Stomach (tissue), 4 donors: Measurements from ENCODE around the gene PCDHA8.

Experiments
- CTCF ChIP-seq, 7 experiments: fragments of 450-650 bp in 4 of 7; fragments of 200-600 bp in 3 of 7; sonication (generic) in 3 of 7; IDR thresholded peaks; one replicate each; pipeline ENCODE4 v1.5.1; 2016 to 2019; ENCODE audit warnings: antibody characterized with exemption in 7 of 7, control low read depth in 2 of 7, mild to moderate bottlenecking in 1 of 7
- EP300 ChIP-seq: sonication (generic); formaldehyde crosslinking; IDR thresholded peaks from one replicate; pipeline ENCODE4 v1.6.1; 2017; ENCODE audit warnings: antibody characterized with exemption
- POLR2A ChIP-seq, 4 donors: fragments of 450-650 bp; IDR thresholded peaks; one replicate each; pipeline ENCODE4 v1.6.1; 2016; ENCODE audit warnings: antibody characterized with exemption in 4 of 4, control low read depth in 2 of 4, mild to moderate bottlenecking in 1 of 4, moderate library complexity in 1 of 4

- TF ChIP-seq CTCF (IDR thresholded peaks at IDR 0.05) (peak in 2 of 7 experiments; percentile 8 to 18), POLR2A (IDR thresholded peaks at IDR 0.05) (no peak), EP300 (no peak)
These were observed 19.4 kb upstream of the PCDHA8 start, which contains the start of gene PCDHA5 for GRCh38 chr5:140821375-140822280.
